GM19035 (cell line): Measurements from ENCODE around the gene EIF4G1.

Experiments used
- ATAC-seq: cut with Tn5 transposase; IDR thresholded peaks from one replicate; pipeline ENCODE4 v1.9.1; 2021; ENCODE audit not compliant: unreplicated experiment

Gene EIF4G1

GRCh38 chr3:184300378-184300720, 14.1 kb upstream of the EIF4G1 start:
- no peak for ATAC-seq

- ATAC-seq = no peak
Observed at GRCh38 chr3:184305577-184305976, 8.8 kb upstream of the EIF4G1 start.

- no peak for ATAC-seq
Observed at GRCh38 chr3:184306341-184306972, 7.9 kb upstream of the EIF4G1 start.

DNA sequence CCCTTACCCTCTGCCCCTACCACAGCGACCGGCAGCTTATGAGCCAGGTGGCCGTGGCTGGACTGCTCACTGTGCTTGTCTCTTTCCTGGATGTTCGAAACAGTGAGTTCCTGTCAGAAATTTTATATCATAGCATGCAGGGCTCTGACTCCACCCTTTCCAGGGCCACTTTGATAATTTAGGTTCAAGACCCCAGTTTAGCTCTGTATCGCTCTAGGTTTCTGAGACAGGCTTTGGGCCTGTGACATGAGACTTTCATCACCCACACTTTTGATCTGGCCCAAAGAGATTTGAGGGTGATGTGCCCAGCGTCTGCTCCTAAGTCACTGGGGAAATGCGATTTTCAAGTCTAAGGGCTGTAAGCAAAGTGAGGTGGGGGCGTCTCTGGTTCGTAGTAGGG, 6.5 kb upstream of the EIF4G1 start:
- no peak for ATAC-seq

GRCh38 chr3:184308744-184309143, 5.7 kb upstream of the EIF4G1 start:
- ATAC-seq = no peak

- ATAC-seq = no peak
Observed at GRCh38 chr3:184311633-184312032, 2.8 kb upstream of the EIF4G1 start.

GRCh38 chr3:184314700-184315542, 515 bp downstream of the EIF4G1 start:
- ATAC-seq = peak; percentile 43

- ATAC-seq = no peak
Observed at GRCh38 chr3:184315543-184315867, 1.1 kb downstream of the EIF4G1 start.

DNA sequence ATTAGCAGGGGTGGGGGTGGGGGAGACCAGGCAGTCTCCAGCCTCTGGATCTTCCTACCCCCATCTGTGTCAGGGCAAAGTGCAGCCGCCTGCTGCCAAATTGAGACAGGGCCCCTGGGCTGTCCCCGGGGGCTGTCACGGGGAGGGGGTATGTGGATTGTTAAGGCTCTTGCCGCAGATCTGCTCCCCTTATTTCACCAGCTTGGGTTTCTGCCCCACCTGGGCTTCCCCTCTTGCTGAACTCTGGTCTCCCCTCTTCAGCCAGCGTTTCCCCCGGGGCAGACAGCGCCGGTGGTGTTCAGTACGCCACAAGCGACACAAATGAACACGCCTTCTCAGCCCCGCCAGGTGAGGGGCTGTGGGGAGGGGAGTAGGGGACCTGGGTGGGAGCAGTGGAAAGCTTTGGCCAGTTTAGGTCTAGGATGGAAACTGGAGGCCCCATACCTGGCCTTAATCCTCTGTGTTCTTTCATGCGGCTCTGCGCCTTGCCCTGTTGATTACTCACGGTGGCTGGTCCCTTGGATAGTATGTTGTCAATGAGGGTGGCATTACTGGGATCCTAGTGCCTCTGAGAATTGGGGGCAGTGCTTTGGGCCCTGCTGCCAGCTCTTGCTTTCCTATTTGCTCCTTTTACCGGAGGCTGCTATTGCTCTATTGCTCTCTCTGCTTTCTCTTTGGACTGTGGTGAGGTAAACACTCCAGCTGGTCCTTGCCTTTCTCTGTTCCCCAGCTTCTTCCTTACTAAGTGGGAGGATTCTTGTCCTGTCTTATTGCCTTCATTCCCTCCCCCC, 1.7 kb downstream of the EIF4G1 start:
- no peak for ATAC-seq

DNA sequence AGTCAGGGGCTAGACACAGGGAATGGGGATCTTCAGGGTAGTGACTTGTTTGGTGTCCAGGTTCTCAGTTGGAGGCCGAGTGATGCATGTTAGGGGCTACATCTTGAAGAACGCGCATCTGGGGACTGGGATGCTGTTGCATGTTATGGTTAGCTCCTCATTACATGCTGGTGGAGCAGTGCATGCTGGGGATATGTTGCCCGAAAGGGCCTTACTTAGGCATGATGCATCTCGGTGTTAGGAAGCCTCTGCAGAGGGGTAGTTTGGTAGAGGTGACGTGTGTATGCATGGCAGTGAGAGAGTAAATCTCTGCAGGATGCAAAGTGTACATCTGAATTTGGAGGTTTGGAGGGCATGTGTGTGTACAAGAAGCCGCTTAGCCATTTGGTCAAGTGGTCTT, 2.4 kb downstream of the EIF4G1 start:
- ATAC-seq = no peak

GRCh38 chr3:184317201-184317600, 2.8 kb downstream of the EIF4G1 start:
- ATAC-seq = no peak

DNA sequence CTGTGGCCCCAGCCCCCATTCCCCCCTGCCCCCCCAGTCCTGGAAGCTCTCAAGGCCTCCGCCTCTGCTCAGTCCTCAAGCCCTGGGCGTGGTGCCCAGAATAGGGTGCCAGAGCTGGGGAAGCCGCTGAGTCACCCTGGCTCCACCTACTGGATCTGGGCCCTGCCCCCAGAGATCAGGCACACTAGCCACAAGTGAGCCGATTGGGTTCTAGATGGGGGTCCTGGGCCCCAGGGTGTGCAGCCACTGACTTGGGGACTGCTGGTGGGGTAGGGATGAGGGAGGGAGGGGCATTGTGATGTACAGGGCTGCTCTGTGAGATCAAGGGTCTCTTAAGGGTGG, 5.7 kb downstream of the EIF4G1 start:
- no peak for ATAC-seq

- no peak for ATAC-seq
Observed at GRCh38 chr3:184321666-184322065, 7.3 kb downstream of the EIF4G1 start.

GRCh38 chr3:184322731-184323487, 8.5 kb downstream of the EIF4G1 start:
- ATAC-seq = no peak

GRCh38 chr3:184323696-184324095, 9.3 kb downstream of the EIF4G1 start:
- ATAC-seq = no peak

GRCh38 chr3:184325269-184325668, 10.9 kb downstream of the EIF4G1 start:
- no peak for ATAC-seq

- no peak for ATAC-seq
Observed at GRCh38 chr3:184325715-184326369, 11.4 kb downstream of the EIF4G1 start.

GRCh38 chr3:184327171-184327570, 12.8 kb downstream of the EIF4G1 start:
- ATAC-seq = no peak

DNA sequence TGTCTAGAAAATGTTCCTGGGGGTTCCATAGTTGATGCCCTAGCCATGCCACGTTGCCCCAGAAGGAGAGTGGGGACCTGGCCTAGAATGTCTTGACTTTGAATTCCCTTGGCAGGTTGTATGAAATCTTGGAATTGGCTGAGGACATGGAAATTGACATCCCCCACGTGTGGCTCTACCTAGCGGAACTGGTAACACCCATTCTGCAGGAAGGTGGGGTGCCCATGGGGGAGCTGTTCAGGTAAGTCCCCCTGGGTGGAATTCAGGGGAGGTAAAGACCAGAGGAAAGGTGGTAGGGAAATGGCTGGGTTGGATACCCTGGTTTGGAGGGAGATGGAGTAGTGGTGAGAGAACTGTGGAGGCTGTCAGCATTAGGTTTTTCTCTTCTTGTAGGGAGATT, 14.1 kb downstream of the EIF4G1 start:
- no peak for ATAC-seq

GRCh38 chr3:184332370-184333090, 18.1 kb downstream of the EIF4G1 start:
- no peak for ATAC-seq
